Endothelial cell of umbilical vein (primary cell): Measurements from ENCODE around the gene GTF3C1. TPM values are rescaled to one million over a fixed set of nuclear protein-coding genes. Genes with fewer than 3 reads are reported as not detected.

Experiments used
- BruUV-seq: library from RNA; stranded (reverse); fragments of 400-500 nt; replicated peaks from 2 replicates; lab custom pipeline; 2021; lab: Mats Ljungman, UMichigan
- CTCF ChIA-PET: fragments of 300-600, 350-600 bp; sonication (Branson Sonifier 250); formaldehyde crosslinking; loops from one replicate; lab custom pipeline; 2021; ENCODE audit warnings: antibody characterized with exemption, inconsistent platforms; lab: Charles Lee
- POLR2A ChIA-PET: fragments of 300-600, 350-600 bp; sonication (Branson Sonifier 250); formaldehyde crosslinking; loops from one replicate; lab custom pipeline; 2021; ENCODE audit warnings: antibody characterized with exemption, inconsistent platforms; lab: Charles Lee
- DNase-seq: peaks from one replicate; pipeline ENCODE4 v3.0.0-alpha.2; 2011; ENCODE audit warnings: low read depth, low spot score
- FAIRE-seq: peaks from 2 replicates; lab custom pipeline; 2011; peaks lifted over from hg19 to GRCh38; lab: Jason Lieb, UNC
- H2AFZ ChIP-seq: 2 replicates; pipeline ENCODE4 v1.6.0; 2012; ENCODE audit warnings: low read depth, low read length, control low read depth, inconsistent platforms
- H3K27ac ChIP-seq: 2 replicates; pipeline ENCODE4 v1.5.1; 2011; ENCODE audit warnings: low read depth, mild to moderate bottlenecking, control low read depth, low read length, moderate library complexity; ENCODE audit not compliant: insufficient read depth
- H3K27me3 ChIP-seq, 2 experiments: 2 replicates each; pipeline versions ENCODE4 v1.6.0 to v1.6.1; 2011; ENCODE audit warnings: low read length in 2 of 2, mixed read lengths in 1 of 2; ENCODE audit not compliant: control insufficient read depth in 2 of 2, insufficient read depth in 2 of 2
- H3K36me3 ChIP-seq, 2 experiments: 2 replicates in 1 of 2; 3 replicates in 1 of 2; pipeline ENCODE4 v1.5.1; 2011; ENCODE audit warnings: low read length in 2 of 2, mild to moderate bottlenecking in 1 of 2, moderate library complexity in 1 of 2; ENCODE audit not compliant: control insufficient read depth in 2 of 2, insufficient read depth in 2 of 2; ENCODE audit errors: extremely low read depth in 1 of 2
- H3K4me1 ChIP-seq: 3 replicates; pipeline ENCODE4 v1.5.1; 2011; ENCODE audit warnings: mild to moderate bottlenecking, low read length; ENCODE audit not compliant: control insufficient read depth, insufficient read depth; ENCODE audit errors: extremely low read depth
- H3K4me2 ChIP-seq: 2 replicates; pipeline ENCODE4 v1.6.1; 2011; ENCODE audit warnings: low read length, control low read depth, mixed read lengths; ENCODE audit not compliant: insufficient read depth
- H3K4me3 ChIP-seq, 3 experiments: fragments of 200-600 bp in 1 of 3; sonication (generic), shearing (Covaris generic) in 1 of 3; replicated peaks in 1 of 3; 2 replicates each; pipeline ENCODE4 v1.5.1; 2011 to 2016; ENCODE audit warnings: control low read depth in 3 of 3, low read length in 3 of 3, mild to moderate bottlenecking in 2 of 3, inconsistent platforms in 1 of 3, low read depth in 1 of 3, moderate library complexity in 1 of 3; ENCODE audit not compliant: insufficient read depth in 1 of 3
- H3K79me2 ChIP-seq: 2 replicates; pipeline ENCODE4 v1.6.0; 2012; ENCODE audit warnings: low read length, inconsistent platforms; ENCODE audit not compliant: control insufficient read depth, insufficient read depth
- H3K9ac ChIP-seq: replicated peaks from 2 replicates; pipeline ENCODE3; 2011; ENCODE audit warnings: low read length, control low read depth; ENCODE audit not compliant: insufficient read depth; ENCODE audit errors: extremely low read depth
- H3K9me1 ChIP-seq: replicated peaks from 3 replicates; pipeline ENCODE4 v1.6.0; 2011; ENCODE audit warnings: mild to moderate bottlenecking, low read length; ENCODE audit not compliant: control insufficient read depth, insufficient read depth; ENCODE audit errors: extremely low read depth
- H3K9me3 ChIP-seq: replicated peaks from 2 replicates; pipeline ENCODE4 v1.5.1; 2012; ENCODE audit warnings: low read length, inconsistent platforms; ENCODE audit not compliant: control insufficient read depth, insufficient read depth
- H4K20me1 ChIP-seq: replicated peaks from 2 replicates; pipeline ENCODE3; 2011; ENCODE audit warnings: mild to moderate bottlenecking, low read length; ENCODE audit not compliant: control insufficient read depth, insufficient read depth; ENCODE audit errors: extremely low read depth
- EZH2 ChIP-seq: IDR thresholded peaks from 2 replicates; pipeline ENCODE4 v1.6.1; 2012; ENCODE audit warnings: borderline replicate concordance, low read depth, mild to moderate bottlenecking, moderate library complexity, low read length, inconsistent platforms; ENCODE audit not compliant: severe bottlenecking
- FOS ChIP-seq: IDR thresholded peaks from 2 replicates; pipeline ENCODE4 v1.6.1; 2011; ENCODE audit warnings: mild to moderate bottlenecking, low read length, moderate library complexity, borderline replicate concordance; ENCODE audit not compliant: insufficient read depth
- GATA2 ChIP-seq: IDR thresholded peaks from 2 replicates; pipeline ENCODE4 v1.7.0; 2011; ENCODE audit warnings: low read depth, mild to moderate bottlenecking, moderate library complexity, mixed read lengths, low read length; ENCODE audit not compliant: insufficient read length, insufficient read depth
- JUN ChIP-seq: IDR thresholded peaks from 2 replicates; pipeline ENCODE4 v1.6.1; 2011; ENCODE audit warnings: borderline replicate concordance, low read depth; ENCODE audit not compliant: insufficient read length, insufficient read depth
- MYC ChIP-seq: IDR thresholded peaks from one replicate; pipeline ENCODE4 v1.6.1; 2011; ENCODE audit warnings: mild to moderate bottlenecking, low read depth, low read length
- POLR2A ChIP-seq: IDR thresholded peaks from 2 replicates; pipeline ENCODE4 v1.6.1; 2012; ENCODE audit warnings: low read depth, mild to moderate bottlenecking, control low read depth, low read length
- POLR2AphosphoS5 ChIP-seq: IDR thresholded peaks from 2 replicates; pipeline ENCODE4 v1.6.1; 2012; ENCODE audit warnings: low read depth, mild to moderate bottlenecking, control low read depth, low read length, moderate library complexity; ENCODE audit not compliant: insufficient read depth
- dilution Hi-C: fragments of 300-500 bp; cut with MboI; formaldehyde crosslinking; loops from one replicate; pipeline ENCODE4 v1.15.0; 2019; ENCODE audit warnings: low sequenced_read_pairs; ENCODE audit not compliant: extremely low pct_ligation_motif_present
- intact Hi-C: fragments of 100-400 bp; cut with micrococcal nuclease; formaldehyde crosslinking; loops from one replicate; pipeline ENCODE4 v1.10.0; 2022
- polyA plus RNA-seq, 4 experiments: library from polyadenylated mRNA; depleted of rRNA in 3 of 4; stranded (reverse) in 3 of 4; unstranded in 1 of 4; fragments of >200 nt; gene quantifications; 2 replicates each; pipeline versions ENCODE4 v1.2.1 to v1.2.3, GENCODE V29; 2011 to 2012; ENCODE audit warnings: missing spikeins in 1 of 4
- total RNA-seq: library from RNA; stranded (reverse); gene quantifications from 2 replicates; pipeline ENCODE4 v1.2.3, GENCODE V29; 2021
- TF ChIP-seq, protein P1 (sequence below): IDR thresholded peaks from 2 replicates; pipeline ENCODE4 v1.6.1; 2011; ENCODE audit not compliant: insufficient read depth, insufficient read length
- TF ChIP-seq, protein P2 (sequence below), 2 donors: IDR thresholded peaks; 1 replicate in 1 of 2; 2 replicates in 1 of 2; pipeline ENCODE4 v1.5.1; 2011; ENCODE audit warnings: low read length in 2 of 2, mild to moderate bottlenecking in 2 of 2, moderate library complexity in 2 of 2, control low read depth in 1 of 2, inconsistent platforms in 1 of 2, low read depth in 1 of 2; ENCODE audit not compliant: insufficient read depth in 1 of 2; ENCODE audit errors: extremely low read depth in 1 of 2

The GTF3C1 gene
- total and polyA plus RNA-seq, 2 donors (not counting 3 experiments of a cell fraction or from before 2014, with no cell fraction given), result 58.1 to 86.1 TPM

DNA sequence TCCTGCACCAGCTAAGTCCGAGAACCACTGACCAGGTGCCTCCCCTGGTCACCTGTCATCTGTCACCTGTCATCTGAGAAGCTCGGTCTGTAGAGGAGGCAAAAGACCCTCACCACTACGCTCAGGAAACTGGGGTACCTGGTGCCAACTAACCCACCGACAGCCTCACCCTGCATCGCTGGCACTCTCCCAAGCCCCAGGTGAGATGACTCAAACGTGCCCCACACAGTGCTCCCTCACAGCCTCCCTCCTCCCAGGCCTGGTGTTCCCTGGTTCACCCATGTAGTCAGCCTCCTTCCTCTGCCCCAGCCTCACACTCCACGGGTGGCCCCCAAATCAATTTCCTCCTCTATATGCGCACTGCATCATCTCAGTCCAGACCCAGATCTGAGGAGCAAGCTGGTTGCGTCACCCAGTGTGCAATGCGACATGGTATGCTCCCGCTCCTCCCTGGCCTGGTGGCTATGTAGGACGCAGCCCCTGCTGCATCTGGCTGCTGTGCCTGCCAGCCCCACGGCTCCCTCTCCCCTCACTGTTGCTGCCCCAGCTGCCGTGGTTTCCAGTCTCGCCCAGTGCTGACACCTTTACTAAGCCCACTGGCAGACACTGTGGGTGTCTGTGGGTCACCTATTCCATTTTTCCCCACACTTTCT, 68.3 kb downstream of the GTF3C1 start:
- no peak for DNase-seq
- no TSS peak for BruUV-seq
- no peaks in the 10 kb centered on the region for H3K79me2 ChIP-seq
- ChIA-PET POLR2A (no interaction called here), CTCF (interaction anchor here (1.8 kb wide), 1 partner anchor 16 kb away, joined by 3 read pairs; no protein-coding TSS in a partner anchor)
- FAIRE-seq, result no peak
- H3K9ac ChIP-seq, result no peak overlapping the region
- no peaks in the 10 kb centered on the region for H4K20me1 ChIP-seq
- H3K27ac ChIP-seq, result no peak overlapping the region
- TF ChIP-seq, protein P1, sequence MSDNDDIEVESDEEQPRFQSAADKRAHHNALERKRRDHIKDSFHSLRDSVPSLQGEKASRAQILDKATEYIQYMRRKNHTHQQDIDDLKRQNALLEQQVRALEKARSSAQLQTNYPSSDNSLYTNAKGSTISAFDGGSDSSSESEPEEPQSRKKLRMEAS, result no peak
- TF ChIP-seq FOS (no peak), JUN (no peak), EZH2 (no peak)
- H3K36me3 ChIP-seq, result peaks cover 23 to 54% of the 10 kb centered on the region in 2 experiments
- no peaks in the 10 kb centered on the region for H3K9me3 ChIP-seq
- peaks cover 6% of the 10 kb centered on the region for H3K4me1 ChIP-seq
- no peak overlapping the region for H3K4me3 ChIP-seq
- intact Hi-C loops, result no loop called here
- no peak overlapping the region for H2AFZ ChIP-seq
- dilution Hi-C loops, result no loop called here
- no peak overlapping the region for H3K4me2 ChIP-seq
- no peaks in the 10 kb centered on the region for H3K27me3 ChIP-seq
- no peaks in the 10 kb centered on the region for H3K9me1 ChIP-seq

DNA sequence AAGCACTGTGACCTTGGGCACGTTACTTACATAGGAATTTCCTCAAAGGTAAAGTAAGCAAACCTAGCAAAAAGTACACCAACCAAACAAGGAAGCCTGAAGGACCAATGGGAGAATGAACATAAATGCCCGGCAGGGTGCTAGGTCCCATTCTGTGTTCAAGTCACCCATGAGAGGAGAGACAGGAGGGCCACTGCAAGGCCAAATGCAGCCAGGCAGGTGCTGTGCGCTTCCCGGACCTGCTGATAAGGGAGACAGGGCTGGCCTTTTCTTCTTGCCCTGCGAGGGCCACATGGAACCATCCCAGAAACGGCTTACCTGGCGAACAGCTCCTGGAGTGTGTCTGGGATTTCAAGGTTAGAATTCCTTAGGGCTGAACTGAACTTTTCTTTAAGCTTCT, 69.0 kb downstream of the GTF3C1 start:
- Histone ChIP-seq H2AFZ (no peak overlapping the region), H3K36me3 (peaks cover 24 to 48% of the 10 kb centered on the region in 2 experiments), H3K9ac (no peak overlapping the region), H4K20me1 (no peaks in the 10 kb centered on the region), H3K9me3 (no peaks in the 10 kb centered on the region), H3K79me2 (no peaks in the 10 kb centered on the region), H3K4me1 (peaks cover 12% of the 10 kb centered on the region), H3K4me2 (no peak overlapping the region), H3K27ac (no peak overlapping the region), H3K4me3 (no peak overlapping the region), H3K27me3 (no peaks in the 10 kb centered on the region), H3K9me1 (no peaks in the 10 kb centered on the region)
- POLR2A ChIA-PET, result no interaction called here
- FAIRE-seq, result no peak
- CTCF ChIA-PET, result no interaction called here
- intact Hi-C loops, result no loop called here
- dilution Hi-C loops, result no loop called here
- TF ChIP-seq FOS (no peak), GATA2 (no peak), MYC (no peak), EZH2 (no peak), JUN (no peak), POLR2A (no peak), POLR2AphosphoS5 (no peak)
- TF ChIP-seq, protein P1, result no peak
- TF ChIP-seq, protein P2, sequence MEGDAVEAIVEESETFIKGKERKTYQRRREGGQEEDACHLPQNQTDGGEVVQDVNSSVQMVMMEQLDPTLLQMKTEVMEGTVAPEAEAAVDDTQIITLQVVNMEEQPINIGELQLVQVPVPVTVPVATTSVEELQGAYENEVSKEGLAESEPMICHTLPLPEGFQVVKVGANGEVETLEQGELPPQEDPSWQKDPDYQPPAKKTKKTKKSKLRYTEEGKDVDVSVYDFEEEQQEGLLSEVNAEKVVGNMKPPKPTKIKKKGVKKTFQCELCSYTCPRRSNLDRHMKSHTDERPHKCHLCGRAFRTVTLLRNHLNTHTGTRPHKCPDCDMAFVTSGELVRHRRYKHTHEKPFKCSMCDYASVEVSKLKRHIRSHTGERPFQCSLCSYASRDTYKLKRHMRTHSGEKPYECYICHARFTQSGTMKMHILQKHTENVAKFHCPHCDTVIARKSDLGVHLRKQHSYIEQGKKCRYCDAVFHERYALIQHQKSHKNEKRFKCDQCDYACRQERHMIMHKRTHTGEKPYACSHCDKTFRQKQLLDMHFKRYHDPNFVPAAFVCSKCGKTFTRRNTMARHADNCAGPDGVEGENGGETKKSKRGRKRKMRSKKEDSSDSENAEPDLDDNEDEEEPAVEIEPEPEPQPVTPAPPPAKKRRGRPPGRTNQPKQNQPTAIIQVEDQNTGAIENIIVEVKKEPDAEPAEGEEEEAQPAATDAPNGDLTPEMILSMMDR (IDR thresholded peaks at IDR 0.05; ENCODE audit: extremely low read depth in 1 of 2, insufficient read depth in 1 of 2, low read depth in 1 of 2, low read length in 2 of 2), result no peak
- no peak for DNase-seq
- no TSS peak for BruUV-seq
